ENCODE data around the gene CUEDC2.

GRCh38 chr10:102420714-102421506 lies 11.5 kb downstream of the CUEDC2 start, which contains the start of gene FBXL15:
- no peak for TF ChIP-seq ZNF274 (IDR thresholded peaks at IDR 0.05; ENCODE audit: insufficient read depth, insufficient read length)
- TF ChIP-seq, protein P1, sequence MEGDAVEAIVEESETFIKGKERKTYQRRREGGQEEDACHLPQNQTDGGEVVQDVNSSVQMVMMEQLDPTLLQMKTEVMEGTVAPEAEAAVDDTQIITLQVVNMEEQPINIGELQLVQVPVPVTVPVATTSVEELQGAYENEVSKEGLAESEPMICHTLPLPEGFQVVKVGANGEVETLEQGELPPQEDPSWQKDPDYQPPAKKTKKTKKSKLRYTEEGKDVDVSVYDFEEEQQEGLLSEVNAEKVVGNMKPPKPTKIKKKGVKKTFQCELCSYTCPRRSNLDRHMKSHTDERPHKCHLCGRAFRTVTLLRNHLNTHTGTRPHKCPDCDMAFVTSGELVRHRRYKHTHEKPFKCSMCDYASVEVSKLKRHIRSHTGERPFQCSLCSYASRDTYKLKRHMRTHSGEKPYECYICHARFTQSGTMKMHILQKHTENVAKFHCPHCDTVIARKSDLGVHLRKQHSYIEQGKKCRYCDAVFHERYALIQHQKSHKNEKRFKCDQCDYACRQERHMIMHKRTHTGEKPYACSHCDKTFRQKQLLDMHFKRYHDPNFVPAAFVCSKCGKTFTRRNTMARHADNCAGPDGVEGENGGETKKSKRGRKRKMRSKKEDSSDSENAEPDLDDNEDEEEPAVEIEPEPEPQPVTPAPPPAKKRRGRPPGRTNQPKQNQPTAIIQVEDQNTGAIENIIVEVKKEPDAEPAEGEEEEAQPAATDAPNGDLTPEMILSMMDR (IDR thresholded peaks at IDR 0.05 in 2 of 3, conservative IDR thresholded peaks at IDR 0.05 in 1 of 3; ENCODE audit: control insufficient read depth in 2 of 3, extremely low read depth in 1 of 3, insufficient read depth in 1 of 3, low read depth in 3 of 3, low read length in 3 of 3): no peak
